ENCODE data around the gene SLC66A2. TPM values are rescaled to one million over a fixed set of nuclear protein-coding genes. Genes with fewer than 3 reads are reported as not detected.

The SLC66A2 gene
- total and polyA plus RNA-seq, 2 of the 13 experiments (the other 11 are each of a cell fraction or from before 2014, with no cell fraction given): 33.5 to 41.9 TPM

DNA sequence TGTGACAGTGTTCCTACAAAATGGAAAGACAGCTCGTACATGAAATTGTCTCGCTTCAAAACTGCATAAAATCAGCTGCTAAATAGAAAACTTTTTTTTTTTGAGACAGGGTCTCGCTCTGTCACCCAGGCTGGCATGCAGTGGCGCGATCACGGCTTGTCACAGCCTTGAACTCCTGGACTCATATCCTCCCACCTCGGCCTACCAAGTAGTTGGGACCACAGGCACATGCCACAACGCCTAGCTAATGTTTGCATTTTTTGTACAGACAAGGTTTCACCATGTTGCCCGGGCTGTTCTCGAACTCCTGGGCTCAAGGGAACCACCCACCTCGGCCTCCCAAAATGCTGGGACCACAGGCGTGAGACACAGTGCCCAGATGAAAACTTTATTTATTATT lies 33.7 kb upstream of the SLC66A2 start (continued):
- TF ChIP-seq, protein P1, sequence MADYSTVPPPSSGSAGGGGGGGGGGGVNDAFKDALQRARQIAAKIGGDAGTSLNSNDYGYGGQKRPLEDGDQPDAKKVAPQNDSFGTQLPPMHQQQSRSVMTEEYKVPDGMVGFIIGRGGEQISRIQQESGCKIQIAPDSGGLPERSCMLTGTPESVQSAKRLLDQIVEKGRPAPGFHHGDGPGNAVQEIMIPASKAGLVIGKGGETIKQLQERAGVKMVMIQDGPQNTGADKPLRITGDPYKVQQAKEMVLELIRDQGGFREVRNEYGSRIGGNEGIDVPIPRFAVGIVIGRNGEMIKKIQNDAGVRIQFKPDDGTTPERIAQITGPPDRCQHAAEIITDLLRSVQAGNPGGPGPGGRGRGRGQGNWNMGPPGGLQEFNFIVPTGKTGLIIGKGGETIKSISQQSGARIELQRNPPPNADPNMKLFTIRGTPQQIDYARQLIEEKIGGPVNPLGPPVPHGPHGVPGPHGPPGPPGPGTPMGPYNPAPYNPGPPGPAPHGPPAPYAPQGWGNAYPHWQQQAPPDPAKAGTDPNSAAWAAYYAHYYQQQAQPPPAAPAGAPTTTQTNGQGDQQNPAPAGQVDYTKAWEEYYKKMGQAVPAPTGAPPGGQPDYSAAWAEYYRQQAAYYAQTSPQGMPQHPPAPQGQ (CRISPR knock-in tag; IDR thresholded peaks at IDR 0.05; ENCODE audit: borderline replicate concordance): no peak
- TF ChIP-seq ZKSCAN5 (CRISPR knock-in tag; IDR thresholded peaks at IDR 0.05): no peak
- TF ChIP-seq, protein P2, sequence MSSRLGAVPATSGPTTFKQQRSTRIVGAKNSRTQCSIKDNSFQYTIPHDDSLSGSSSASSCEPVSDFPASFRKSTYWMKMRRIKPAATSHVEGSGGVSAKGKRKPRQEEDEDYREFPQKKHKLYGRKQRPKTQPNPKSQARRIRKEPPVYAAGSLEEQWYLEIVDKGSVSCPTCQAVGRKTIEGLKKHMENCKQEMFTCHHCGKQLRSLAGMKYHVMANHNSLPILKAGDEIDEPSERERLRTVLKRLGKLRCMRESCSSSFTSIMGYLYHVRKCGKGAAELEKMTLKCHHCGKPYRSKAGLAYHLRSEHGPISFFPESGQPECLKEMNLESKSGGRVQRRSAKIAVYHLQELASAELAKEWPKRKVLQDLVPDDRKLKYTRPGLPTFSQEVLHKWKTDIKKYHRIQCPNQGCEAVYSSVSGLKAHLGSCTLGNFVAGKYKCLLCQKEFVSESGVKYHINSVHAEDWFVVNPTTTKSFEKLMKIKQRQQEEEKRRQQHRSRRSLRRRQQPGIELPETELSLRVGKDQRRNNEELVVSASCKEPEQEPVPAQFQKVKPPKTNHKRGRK (CRISPR knock-in tag; IDR thresholded peaks at IDR 0.05): no peak
- TF ChIP-seq, protein P3, sequence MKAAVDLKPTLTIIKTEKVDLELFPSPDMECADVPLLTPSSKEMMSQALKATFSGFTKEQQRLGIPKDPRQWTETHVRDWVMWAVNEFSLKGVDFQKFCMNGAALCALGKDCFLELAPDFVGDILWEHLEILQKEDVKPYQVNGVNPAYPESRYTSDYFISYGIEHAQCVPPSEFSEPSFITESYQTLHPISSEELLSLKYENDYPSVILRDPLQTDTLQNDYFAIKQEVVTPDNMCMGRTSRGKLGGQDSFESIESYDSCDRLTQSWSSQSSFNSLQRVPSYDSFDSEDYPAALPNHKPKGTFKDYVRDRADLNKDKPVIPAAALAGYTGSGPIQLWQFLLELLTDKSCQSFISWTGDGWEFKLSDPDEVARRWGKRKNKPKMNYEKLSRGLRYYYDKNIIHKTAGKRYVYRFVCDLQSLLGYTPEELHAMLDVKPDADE (CRISPR knock-in tag; IDR thresholded peaks at IDR 0.05): no peak

DNA sequence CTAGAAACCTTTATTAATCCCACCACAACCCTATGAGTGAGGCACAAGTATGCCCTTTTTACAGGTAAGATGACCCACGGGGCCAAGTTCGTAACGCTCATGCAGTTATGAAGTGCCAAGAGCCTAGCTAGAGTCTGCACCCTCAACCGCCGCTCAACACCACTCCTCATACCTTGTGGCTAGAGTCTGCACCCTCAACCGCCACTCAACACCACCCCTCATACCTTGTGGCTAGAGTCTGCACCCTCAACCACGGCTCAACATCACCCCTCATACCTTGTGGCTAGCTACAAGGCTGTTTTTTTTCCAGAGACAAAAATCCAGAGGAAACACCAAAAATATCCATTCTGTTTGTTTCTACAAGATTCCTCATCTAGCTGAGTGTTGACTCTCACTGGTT lies 32.3 kb upstream of the SLC66A2 start:
- no peak for TF ChIP-seq ZNF782 (CRISPR knock-in tag; IDR thresholded peaks at IDR 0.05; ENCODE audit: borderline replicate concordance)
- 0 out of 4 replicates have a peak, but pooled peaks of 1 of the 2 experiments have one; percentile 22 for TF ChIP-seq POLR2A (IDR thresholded peaks at IDR 0.05; ENCODE audit: insufficient read depth in 1 of 2, low read depth in 2 of 2, low read length in 2 of 2)
- 0 out of 2 replicates have a peak, but pooled peaks have one; percentile 3 for TF ChIP-seq RBFOX2 (IDR thresholded peaks at IDR 0.05; ENCODE audit: low read depth, low read length)
- peak; percentile 30 for TF ChIP-seq RBM22 (optimal IDR thresholded peaks at IDR 0.05; ENCODE audit: low read length)
- no peak for TF ChIP-seq FOSL2 (CRISPR knock-in tag; IDR thresholded peaks at IDR 0.05)
- Histone ChIP-seq H3K4me1 (ENCODE audit: insufficient read depth, low read length) (peaks cover 67% of the 10 kb centered on the region), H3K27ac (ENCODE audit: extremely low read length, insufficient read depth, low read length) (peak overlapping the region; percentile 71), H3K9me3 (ENCODE audit: low read length) (no peaks in the 10 kb centered on the region), H2AFZ (ENCODE audit: low read length) (no peak overlapping the region), H3K9ac (ENCODE audit: insufficient read depth, low read depth, low read length) (no peak overlapping the region), H4K20me1 (ENCODE audit: insufficient read depth, low read length) (peaks cover 65% of the 10 kb centered on the region), H3K79me2 (ENCODE audit: insufficient read depth, low read length) (peaks cover 95% of the 10 kb centered on the region), H3K4me3 (replicated peaks in 1 of 3; ENCODE audit: insufficient read depth in 1 of 3, low read depth in 2 of 3, low read length in 3 of 3) (no peak overlapping the region; a peak in 1 of 6 replicates), H3K27me3 (ENCODE audit: control insufficient read depth in 1 of 2, insufficient read depth in 2 of 2, low read length in 2 of 2) (no peaks in the 10 kb centered on the region; a peak in 1 of 5 replicates), H3K4me2 (ENCODE audit: low read depth, low read length) (no peak overlapping the region), H3K36me3 (replicated peaks in 1 of 2; ENCODE audit: control insufficient read depth in 1 of 2, insufficient read depth in 2 of 2, low read length in 2 of 2) (peaks cover 3 to 24% of the 10 kb centered on the region in 2 experiments; a peak in 4 of 5 replicates)
- DNase-seq (ENCODE audit: low spot score): no peak
- 96% methylated on average over 7 of the region's 7 CpGs for WGBS (ENCODE audit: low lambda C conversion rate)
- FAIRE-seq: no peak
- ATAC-seq: no peak
- intact Hi-C loops (cut with micrococcal nuclease; ENCODE audit: unreplicated experiment): no loop called here
- ChIA-PET CTCF (ENCODE audit: low intra/inter-chr PET ratio, low total read pairs) (no interaction called here), POLR2A (interaction anchor here (1.2 to 6.1 kb wide), 3 partner anchors 16 to 49 kb away, joined by 3 to 45 read pairs (median 13); partner anchors contain the start of gene HSBP1L1)
- in situ Hi-C loops (cut with HindIII; ENCODE audit: extremely low pct_ligation_motif_present, low pct_unique_long_range_greater_than_20kb): no loop called here
- BruUV-seq (replicated peaks): no TSS peak
